Right cardiac atrium (tissue), 5 donors: ENCODE results near the gene NDUFAF4. TPM values are rescaled to one million over a fixed set of nuclear protein-coding genes. Genes with fewer than 3 reads are reported as not detected.

ENCODE experiments used
- polyA plus RNA-seq: library from polyadenylated mRNA; stranded (reverse); fragments of 200-250 nt; gene quantifications from one replicate; pipeline ENCODE4 v1.2.3, GENCODE V29; 2013
- total RNA-seq, 4 donors: library from RNA; stranded (reverse); fragmentation: NEBNext Ultra II Directional; extraction: Animal tissue kit (Norgen Biotek cat#: 25700); gene quantifications; one replicate each; pipeline ENCODE4 v1.2.1, GENCODE V29; 2021
- donor health status: healthy with polysubstance abuse.
- donor health status: DM: no; HTN: yes; CAD: no.
- donor health status: DM: no; HTN: no; CAD: no.
- donor health status: DM: no; HTN: yes; CAD: no; lungs with severe emphysema.
- donor health status: DM: yes; HTN: yes; CAD: no.

Gene NDUFAF4
- total and polyA plus RNA-seq, 5 donors = 72.5 to 104 (median 86.9) TPM

Other genes starting within 250 kb of the NDUFAF4 start
- gene GPR63, start 60.4 kb downstream of the NDUFAF4 start, total RNA-seq = under 1 TPM; 0.31 to 0.63 (median 0.43) TPM
- 0.29 TPM for gene GPR63, start 60.4 kb downstream of the NDUFAF4 start, polyA plus RNA-seq
- 1 to 10 TPM; 1.5 to 2.7 (median 2.2) TPM for gene KLHL32, start 26.8 kb upstream of the NDUFAF4 start, total RNA-seq
- 1.3 TPM for gene KLHL32, start 26.8 kb upstream of the NDUFAF4 start, polyA plus RNA-seq